ENCODE data around the gene NPHS1.
"Not testable (repeated sequence)": the region's sequence is repeated elsewhere in the genome, so short reads cannot be mapped to it uniquely, and the experiment has no call there.

NPHS1 gene, protein sequence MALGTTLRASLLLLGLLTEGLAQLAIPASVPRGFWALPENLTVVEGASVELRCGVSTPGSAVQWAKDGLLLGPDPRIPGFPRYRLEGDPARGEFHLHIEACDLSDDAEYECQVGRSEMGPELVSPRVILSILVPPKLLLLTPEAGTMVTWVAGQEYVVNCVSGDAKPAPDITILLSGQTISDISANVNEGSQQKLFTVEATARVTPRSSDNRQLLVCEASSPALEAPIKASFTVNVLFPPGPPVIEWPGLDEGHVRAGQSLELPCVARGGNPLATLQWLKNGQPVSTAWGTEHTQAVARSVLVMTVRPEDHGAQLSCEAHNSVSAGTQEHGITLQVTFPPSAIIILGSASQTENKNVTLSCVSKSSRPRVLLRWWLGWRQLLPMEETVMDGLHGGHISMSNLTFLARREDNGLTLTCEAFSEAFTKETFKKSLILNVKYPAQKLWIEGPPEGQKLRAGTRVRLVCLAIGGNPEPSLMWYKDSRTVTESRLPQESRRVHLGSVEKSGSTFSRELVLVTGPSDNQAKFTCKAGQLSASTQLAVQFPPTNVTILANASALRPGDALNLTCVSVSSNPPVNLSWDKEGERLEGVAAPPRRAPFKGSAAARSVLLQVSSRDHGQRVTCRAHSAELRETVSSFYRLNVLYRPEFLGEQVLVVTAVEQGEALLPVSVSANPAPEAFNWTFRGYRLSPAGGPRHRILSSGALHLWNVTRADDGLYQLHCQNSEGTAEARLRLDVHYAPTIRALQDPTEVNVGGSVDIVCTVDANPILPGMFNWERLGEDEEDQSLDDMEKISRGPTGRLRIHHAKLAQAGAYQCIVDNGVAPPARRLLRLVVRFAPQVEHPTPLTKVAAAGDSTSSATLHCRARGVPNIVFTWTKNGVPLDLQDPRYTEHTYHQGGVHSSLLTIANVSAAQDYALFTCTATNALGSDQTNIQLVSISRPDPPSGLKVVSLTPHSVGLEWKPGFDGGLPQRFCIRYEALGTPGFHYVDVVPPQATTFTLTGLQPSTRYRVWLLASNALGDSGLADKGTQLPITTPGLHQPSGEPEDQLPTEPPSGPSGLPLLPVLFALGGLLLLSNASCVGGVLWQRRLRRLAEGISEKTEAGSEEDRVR (N-terminal part only)

DNA sequence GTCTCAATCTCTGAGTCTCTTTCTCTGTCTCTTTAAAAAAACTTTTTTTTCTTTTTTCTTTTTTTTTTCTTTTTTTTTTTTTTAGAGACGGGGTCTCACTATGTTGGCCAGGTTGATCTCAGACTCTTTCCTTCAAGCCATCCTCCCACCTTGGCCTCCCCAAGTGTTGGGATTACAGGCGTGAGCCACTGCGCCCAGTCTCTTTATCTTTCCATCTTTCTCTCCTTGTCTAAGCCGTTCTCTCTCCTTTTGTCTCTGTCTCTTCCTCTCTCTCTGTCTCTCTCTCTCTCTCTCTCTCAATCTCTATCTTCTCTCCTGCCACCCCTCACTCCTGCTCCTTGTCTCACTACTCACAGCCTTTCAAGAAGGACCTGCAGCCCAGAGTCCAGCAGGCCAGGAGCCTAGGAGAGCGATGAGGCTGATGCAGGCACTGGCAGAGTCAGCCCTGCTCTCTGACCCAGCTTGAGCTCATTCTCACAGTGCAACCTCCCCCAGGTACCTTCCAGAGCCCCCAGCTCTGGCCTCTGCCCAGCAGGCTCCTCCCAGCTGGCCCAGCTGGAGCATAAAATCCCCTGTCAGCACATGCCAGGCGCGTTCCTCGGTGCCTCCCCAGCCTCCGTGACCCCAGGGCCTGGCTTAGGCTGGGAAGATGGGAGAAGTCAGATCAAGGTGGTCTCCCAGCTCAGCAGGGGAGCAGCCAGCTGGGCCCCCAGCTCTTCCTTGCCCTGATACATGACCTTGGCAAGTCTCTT lies at the start of gene NPHS1:
NPHS1 (minus strand) TSS at position 476 of the 752 bp plus-strand sequence. CDS start 667 bp downstream, outside the sequence.
- DNase-seq (ENCODE audit: low spot score), result no peak

DNA sequence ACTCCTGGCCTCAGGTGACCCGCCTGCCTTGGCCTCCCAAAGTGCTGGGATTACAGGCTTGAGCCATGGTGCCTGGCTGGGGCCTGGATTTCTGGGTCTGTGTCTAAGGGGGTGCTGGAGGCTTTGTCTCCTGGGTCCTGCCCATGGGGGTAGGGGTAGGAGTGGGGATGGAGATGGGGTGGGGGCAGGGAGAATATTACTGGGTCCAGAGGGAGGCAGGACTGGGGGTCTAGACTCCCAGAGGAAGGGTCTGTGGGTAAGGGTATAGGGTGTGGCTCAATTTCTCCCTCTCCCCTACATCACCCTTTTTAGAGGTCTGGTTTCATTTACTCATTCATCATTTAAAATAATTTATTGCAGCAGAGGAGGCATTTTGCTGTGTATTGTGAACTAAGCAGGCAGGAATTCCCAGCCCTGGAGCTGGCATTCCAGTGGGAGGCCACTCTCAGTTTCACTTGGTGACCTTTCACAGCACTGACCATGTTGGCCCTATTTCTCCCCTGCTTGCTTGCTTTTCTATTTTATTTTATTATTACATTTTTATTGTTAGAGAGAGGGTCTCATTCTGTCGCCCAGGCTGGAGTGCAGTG lies 48.8 kb upstream of the NPHS1 start:
- peak; percentile 77 for DNase-seq (ENCODE audit: low spot score)

DNA sequence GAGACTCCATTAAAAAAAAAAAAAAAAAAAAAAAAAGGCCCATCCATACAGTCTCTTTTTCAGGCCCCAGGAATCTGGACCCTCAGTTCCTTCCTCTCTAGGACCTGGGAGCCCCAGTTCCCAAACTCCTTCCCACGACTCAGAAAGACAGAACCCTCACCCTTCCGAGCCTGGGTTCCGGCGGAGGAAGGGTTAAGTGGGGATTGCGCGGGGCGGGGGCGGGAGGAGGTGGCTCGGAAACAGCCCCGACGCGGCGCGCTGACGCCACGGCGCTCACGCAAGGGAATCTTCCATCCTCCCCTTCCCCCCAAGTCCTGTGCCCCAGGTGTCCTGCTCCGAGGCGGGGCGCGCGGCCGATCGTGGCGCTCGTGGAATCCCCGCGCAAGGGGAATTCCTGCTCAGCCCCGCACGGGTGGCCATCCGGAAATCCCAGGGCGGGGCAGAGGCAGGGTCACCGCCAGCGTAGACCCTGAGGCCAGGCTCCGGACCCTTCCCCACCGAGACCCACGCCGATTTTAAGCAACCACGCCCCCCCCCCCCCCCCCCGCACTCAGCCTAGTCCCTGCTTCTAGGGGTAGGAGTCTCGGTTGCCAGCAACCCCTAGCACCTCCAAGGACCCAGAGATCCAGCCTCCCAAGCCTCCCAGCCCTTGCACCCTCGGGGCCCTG lies 47.4 kb upstream of the NPHS1 start:
- DNase-seq (ENCODE audit: low spot score), result peak; percentile 92

DNA sequence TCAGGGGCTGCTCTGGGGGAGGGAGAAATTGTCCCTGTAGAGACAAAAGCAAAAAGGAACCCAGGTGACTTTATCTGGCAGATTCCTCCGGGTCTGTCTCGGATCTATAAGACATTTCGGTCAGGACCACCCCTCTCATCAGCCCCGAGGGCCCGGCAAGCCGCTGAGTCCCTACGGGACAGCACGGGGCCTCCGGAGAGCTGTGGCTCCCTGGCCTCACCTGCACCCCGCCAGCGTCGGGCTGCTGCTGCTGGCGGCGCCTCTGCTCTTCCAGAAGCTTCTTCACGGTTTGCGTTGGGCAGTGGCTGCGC lies 46.1 kb upstream of the NPHS1 start:
- DNase-seq (ENCODE audit: low spot score), result no peak

- no peak for DNase-seq (ENCODE audit: low spot score)
These were observed 45.6 kb upstream of the NPHS1 start for GRCh38 chr19:35897706-35898451.

GRCh38 chr19:35896643-35897040 lies 44.3 kb upstream of the NPHS1 start:
- no peak for DNase-seq (ENCODE audit: low spot score)

DNA sequence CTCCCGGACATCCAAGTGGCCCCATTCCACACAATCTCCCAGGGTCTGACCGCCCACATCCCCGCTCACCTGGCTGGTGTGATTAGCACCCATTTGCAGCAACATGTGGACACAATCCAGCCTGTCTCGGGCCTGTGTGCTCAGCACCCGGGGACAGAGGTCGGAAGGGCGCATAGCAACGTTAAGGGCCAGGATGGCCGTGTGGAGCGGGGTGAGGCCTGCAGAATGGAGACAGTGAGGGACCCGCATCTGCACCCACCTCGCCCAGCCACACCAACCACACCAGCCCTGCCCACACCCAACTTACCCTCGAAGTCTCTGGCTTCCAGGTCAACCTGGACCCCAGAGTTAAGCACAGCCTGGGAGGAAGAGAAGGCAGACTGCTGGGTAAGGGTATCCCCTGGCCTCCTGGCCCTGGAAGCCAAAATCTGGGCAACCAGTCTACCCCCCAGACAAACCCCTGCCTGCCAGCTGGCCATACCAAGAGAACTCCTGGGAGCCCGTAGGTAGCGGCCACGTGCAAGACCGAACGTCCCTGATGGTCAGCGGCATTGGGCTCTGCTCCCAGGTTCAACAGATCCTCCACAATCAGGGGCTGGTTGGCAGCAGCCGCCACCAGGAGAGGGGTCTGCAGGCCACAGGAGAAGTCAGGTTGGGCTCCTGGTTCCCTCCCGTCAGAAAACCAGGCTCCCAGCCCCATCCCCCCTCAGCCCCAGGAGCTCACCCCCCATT lies 43.8 kb upstream of the NPHS1 start:
- no peak for DNase-seq (ENCODE audit: low spot score)

GRCh38 chr19:35894342-35894741 lies 42.0 kb upstream of the NPHS1 start:
- DNase-seq (ENCODE audit: low spot score), result no peak

GRCh38 chr19:35891819-35892218 lies 39.5 kb upstream of the NPHS1 start:
- not testable (repeated sequence) for DNase-seq (ENCODE audit: low spot score)

GRCh38 chr19:35890113-35890650 lies 37.9 kb upstream of the NPHS1 start:
- no peak for DNase-seq (ENCODE audit: low spot score)

DNA sequence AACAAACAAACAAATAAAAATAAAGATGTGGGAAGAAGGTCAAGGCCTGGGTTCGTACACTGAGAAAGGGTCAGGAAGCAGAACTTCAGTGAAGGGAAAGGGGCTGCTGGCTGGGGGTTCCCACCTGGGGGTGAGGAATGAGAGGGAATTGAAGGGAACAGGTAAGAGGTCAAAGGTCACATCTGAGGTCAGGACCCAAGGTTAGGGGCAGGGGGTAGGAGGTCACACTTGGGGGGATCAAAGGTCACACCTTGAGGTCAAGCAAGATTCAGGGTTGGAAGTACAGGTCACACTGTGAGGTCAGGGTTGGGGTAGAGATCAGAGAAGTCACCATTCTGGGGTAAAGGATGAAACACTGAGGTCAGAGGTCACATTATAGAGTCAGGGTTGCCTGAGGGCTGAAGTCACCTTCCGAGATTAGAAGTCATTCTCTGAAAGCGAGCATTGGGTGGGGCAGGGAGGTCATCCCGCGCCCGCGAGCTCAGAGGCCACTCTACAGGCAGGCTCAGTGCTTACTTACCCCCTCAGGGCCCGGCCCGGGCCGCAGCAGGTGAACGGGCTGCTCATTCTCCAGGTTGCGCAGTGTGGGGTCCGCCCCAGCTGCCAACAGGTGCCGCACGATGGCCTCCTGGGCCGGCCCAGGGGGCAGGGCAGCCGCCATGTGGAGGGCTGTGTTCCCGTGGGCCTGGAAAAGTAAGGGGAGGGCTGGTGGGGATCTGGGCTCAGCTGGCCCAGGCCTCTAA lies 37.2 kb upstream of the NPHS1 start:
- no peak for DNase-seq (ENCODE audit: low spot score)

- DNase-seq (ENCODE audit: low spot score), result no peak
These were observed 36.1 kb upstream of the NPHS1 start for GRCh38 chr19:35888398-35888797.

- no peak for DNase-seq (ENCODE audit: low spot score)
These were observed 34.9 kb upstream of the NPHS1 start for GRCh38 chr19:35887197-35887596.

DNA sequence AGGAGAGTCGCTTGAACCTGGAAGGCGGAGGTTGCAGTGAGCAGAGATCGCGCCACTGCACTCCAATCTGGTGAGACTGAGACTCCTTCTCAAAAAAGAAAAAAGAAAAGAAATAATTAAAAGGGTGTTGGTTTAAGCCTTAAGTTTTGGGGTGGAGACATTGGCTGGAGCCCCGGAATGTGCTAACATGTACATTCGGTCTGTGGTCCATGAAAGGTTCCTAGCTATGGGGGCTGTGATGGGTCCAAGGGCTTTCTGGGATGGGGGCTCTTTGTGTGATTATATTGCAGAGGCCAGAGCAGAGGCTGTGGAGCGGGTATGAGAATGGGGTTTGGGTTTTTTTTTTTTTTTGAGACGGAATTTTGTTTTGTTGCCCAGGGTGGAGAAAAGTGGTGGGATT lies 33.6 kb upstream of the NPHS1 start:
- no peak for DNase-seq (ENCODE audit: low spot score)

DNA sequence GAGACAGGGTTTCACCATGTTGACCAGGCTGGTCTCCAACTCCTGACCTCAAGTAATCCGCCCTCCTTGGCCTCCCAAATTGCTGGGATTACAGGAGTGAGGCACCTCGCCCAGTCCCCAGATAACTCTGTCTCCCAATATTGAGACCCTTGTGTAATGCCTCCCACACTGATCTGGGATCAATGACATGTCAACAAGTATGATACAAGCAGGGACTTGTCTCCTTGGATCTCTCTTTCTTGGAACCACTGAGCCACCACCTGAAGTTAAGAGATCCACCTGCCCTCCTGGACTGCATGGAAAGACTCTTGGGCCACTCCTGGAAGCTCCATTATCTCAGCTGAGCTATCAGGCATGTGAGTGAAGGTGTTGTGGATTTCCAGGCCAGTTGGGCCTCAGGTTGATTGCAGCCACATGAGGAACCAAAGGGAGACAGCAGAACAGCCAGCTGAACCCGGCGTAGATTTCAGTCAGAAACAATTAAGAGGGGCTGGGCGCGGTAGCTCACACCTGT lies 33.0 kb upstream of the NPHS1 start:
- no peak for DNase-seq (ENCODE audit: low spot score)

DNA sequence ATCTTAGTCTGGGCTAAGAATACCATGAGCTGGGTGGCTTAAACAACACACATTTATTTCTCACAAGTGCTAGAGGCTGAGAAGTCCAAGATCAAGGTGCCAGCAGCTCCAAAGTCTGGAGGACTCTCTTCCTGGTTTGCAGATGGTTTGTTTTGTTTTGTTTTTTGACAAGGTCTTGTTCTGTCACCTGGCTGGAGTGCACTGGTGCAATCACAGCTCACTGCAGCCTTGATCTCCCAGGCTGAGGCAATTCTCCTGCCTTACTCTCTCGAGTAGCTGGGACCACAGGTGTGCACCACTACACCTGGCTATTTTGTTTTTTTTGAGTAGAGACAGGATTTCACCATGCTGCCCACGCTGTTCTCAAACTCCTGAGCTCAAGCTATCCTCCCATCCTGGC lies 31.6 kb upstream of the NPHS1 start:
- no peak for DNase-seq (ENCODE audit: low spot score)

- DNase-seq (ENCODE audit: low spot score), result peak; percentile 73
These were observed 30.0 kb upstream of the NPHS1 start for GRCh38 chr19:35882114-35882832.
